Stimulated activated effector memory CD8-positive, alpha-beta T cell treated with anti-CD3 and anti-CD28 coated beads, Interleukin-12 subunit alpha, Interleukin-12 subunit beta, amount 100 ng/mL, for 72 hours (primary cell): ENCODE measurements around the gene PPFIA2.

Experiments
- ATAC-seq: fragments of 150-1000 bp; cut with Tn5 transposase; 2 replicates; pipeline ENCODE4 v1.10.0; 2021
- DNase-seq, 2 donors: peaks; one replicate each; pipeline ENCODE4 v3.0.0; 2021 to 2022; ENCODE audit warnings: low spot score in 2 of 2
- H3K27ac Mint-ChIP-seq: one replicate; pipeline ENCODE4 v1.8.0; 2022; ENCODE audit warnings: mild to moderate bottlenecking, mixed read lengths
- H3K36me3 Mint-ChIP-seq: one replicate; pipeline ENCODE4 v1.8.0; 2022; ENCODE audit warnings: mild to moderate bottlenecking, mixed read lengths
- H3K4me1 Mint-ChIP-seq: one replicate; pipeline ENCODE4 v1.8.0; 2022; ENCODE audit warnings: mixed read lengths
- H3K4me3 Mint-ChIP-seq: one replicate; pipeline ENCODE4 v1.8.0; 2022; ENCODE audit warnings: mild to moderate bottlenecking, mixed read lengths
- H3K9me3 Mint-ChIP-seq: one replicate; pipeline ENCODE4 v1.8.0; 2022; ENCODE audit warnings: mixed read lengths

Gene PPFIA2

GRCh38 chr12:81274637-81275529, 484.3 kb downstream of the PPFIA2 start:
- Mint-ChIP-seq H3K36me3 (no peaks in the 10 kb centered on the region), H3K4me1 (no peaks in the 10 kb centered on the region), H3K4me3 (no peak overlapping the region), H3K27ac (no peak overlapping the region), H3K9me3 (peaks cover 17% of the 10 kb centered on the region)
- no peak for DNase-seq
- ATAC-seq: no peak

DNA sequence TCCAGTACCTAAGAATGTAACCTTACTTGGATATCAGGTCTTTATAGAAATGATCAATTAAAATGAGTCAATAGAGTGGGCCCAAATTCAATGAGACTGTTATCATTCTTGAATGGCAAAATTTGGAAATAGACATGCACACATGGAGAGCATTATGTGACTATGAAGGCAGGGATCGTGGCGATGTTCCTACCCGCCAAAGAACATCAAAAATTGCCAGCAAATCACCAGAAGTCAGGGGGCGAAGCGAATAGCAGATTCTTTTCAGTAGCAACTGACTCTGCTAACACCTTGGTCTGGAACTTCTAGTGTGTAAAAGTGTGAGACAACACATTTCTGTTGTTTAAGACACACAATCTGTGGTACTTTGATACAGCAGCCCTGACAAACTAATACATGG, 488.8 kb downstream of the PPFIA2 start:
- H3K27ac Mint-ChIP-seq: no peak overlapping the region
- H3K4me1 Mint-ChIP-seq: no peaks in the 10 kb centered on the region
- DNase-seq: no peak
- no peaks in the 10 kb centered on the region for H3K36me3 Mint-ChIP-seq
- H3K9me3 Mint-ChIP-seq: peaks cover 13% of the 10 kb centered on the region
- no peak overlapping the region for H3K4me3 Mint-ChIP-seq
- ATAC-seq: no peak

DNA sequence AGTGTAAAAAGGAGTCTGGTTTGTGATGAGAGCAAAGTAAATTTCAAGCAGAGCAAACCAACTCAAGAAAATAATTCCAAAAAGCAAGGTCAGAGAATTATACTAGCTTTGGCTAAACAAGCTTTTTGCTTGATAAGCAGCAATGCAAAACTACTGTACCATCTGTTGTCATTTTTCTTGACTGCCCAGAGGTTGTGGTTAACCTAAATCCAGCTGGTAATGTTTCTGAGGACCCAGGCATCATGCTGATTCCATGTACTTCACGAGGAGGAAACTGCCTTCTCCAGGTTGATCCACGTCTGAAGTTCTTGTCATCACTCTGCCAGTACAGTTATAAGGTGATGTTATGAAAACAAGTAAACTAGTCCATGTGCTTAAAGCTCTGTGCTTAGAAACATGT, 496.1 kb downstream of the PPFIA2 start:
- Mint-ChIP-seq H3K4me3 (no peak overlapping the region), H3K36me3 (no peaks in the 10 kb centered on the region), H3K4me1 (no peaks in the 10 kb centered on the region), H3K27ac (no peak overlapping the region), H3K9me3 (peaks cover 3% of the 10 kb centered on the region)
- ATAC-seq (no peak), DNase-seq (no peak)

- Mint-ChIP-seq H3K27ac (no peak overlapping the region), H3K9me3 (peaks cover 3% of the 10 kb centered on the region), H3K4me1 (no peaks in the 10 kb centered on the region)
These were observed 497.5 kb downstream of the PPFIA2 start for GRCh38 chr12:81261508-81262207.

GRCh38 chr12:81259360-81259759, 499.8 kb downstream of the PPFIA2 start:
- Mint-ChIP-seq H3K36me3 (no peaks in the 10 kb centered on the region), H3K4me1 (no peaks in the 10 kb centered on the region), H3K27ac (no peak overlapping the region), H3K9me3 (peaks cover 11% of the 10 kb centered on the region), H3K4me3 (no peak overlapping the region)
- no peak for DNase-seq
- ATAC-seq: no peak

More at GRCh38 chr12:81261508-81262207, 497.5 kb downstream of the PPFIA2 start:
- ATAC-seq (no peak), DNase-seq (no peak)
- Mint-ChIP-seq H3K36me3 (no peaks in the 10 kb centered on the region), H3K4me3 (no peak overlapping the region)

- Mint-ChIP-seq H3K36me3 (no peaks in the 10 kb centered on the region), H3K9me3 (peaks cover 8% of the 10 kb centered on the region), H3K27ac (no peak overlapping the region), H3K4me3 (no peak overlapping the region), H3K4me1 (no peaks in the 10 kb centered on the region)
- ATAC-seq: no peak
- no peak for DNase-seq
These were observed 501.1 kb downstream of the PPFIA2 start for GRCh38 chr12:81257947-81258551.

DNA sequence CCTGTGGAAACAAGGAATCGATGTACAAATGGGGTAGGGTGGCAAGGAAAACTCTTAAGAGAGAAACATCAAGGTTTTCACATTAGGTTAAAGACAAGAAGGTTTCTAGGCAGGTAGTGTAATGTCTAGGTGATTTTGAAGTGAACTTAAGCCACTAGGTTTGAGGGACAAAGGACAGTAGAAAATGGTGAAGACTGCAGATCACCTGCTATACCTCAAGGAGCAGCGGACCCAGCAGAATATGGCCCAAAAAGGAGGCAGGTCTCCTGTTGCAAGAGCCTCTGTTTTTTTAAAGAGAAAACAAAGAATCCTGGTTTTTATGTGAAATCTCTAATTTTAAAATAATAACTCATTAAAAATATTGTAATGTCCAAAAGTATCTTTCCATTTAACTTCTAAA, 503.2 kb downstream of the PPFIA2 start:
- Mint-ChIP-seq H3K27ac (no peak overlapping the region), H3K4me3 (no peak overlapping the region), H3K4me1 (no peaks in the 10 kb centered on the region), H3K36me3 (no peaks in the 10 kb centered on the region), H3K9me3 (peaks cover 8% of the 10 kb centered on the region)
- ATAC-seq (no peak), DNase-seq (no peak)

DNA sequence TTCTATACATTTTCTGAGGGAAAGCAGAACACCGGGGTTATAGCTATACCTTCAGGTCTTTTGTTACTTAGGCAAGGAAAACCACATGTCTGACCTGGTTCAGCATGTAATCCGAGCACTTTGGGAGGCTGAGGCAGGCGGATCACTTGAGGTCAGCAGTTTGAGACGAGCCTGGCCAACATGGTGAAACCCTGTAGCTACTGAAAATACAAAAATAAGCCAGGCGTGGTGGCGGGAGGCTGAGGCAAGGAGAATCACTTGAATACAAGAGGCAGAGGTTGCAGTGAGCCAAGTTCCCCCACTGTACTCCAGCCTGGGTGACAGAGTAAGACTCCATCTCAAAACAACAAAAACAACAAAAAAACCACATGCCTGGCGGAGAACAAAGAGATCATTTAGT, 503.7 kb downstream of the PPFIA2 start:
- Mint-ChIP-seq H3K4me3 (no peak overlapping the region), H3K27ac (no peak overlapping the region), H3K4me1 (no peaks in the 10 kb centered on the region), H3K36me3 (no peaks in the 10 kb centered on the region), H3K9me3 (peaks cover 10% of the 10 kb centered on the region)
- ATAC-seq: no peak
- no peak for DNase-seq

- no peak overlapping the region for H3K27ac Mint-ChIP-seq
- H3K4me1 Mint-ChIP-seq: no peaks in the 10 kb centered on the region
- ATAC-seq: no peak
- DNase-seq: no peak
- H3K36me3 Mint-ChIP-seq: no peaks in the 10 kb centered on the region
- H3K9me3 Mint-ChIP-seq: peaks cover 12% of the 10 kb centered on the region
- no peak overlapping the region for H3K4me3 Mint-ChIP-seq
These were observed 505.8 kb downstream of the PPFIA2 start for GRCh38 chr12:81253360-81253759.

GRCh38 chr12:81252228-81252627, 506.9 kb downstream of the PPFIA2 start:
- no peak for ATAC-seq

DNA sequence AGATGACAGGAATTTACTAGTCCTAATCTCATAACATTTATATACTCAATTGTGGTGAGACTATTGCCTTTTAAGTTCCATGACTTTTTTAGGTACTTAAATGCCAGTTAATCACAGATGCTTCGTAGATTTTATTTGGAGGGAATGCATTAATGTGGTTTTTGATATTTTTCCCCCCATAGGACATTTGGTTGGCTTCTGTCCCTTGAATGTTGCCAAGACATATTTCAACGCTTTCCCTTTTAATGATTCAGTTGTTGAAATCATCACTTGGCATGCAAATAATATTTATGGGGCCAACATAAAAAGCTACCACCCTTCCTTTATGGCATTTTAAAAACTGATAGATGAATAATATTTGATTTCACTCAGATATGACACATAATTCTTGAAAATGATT, 509.2 kb downstream of the PPFIA2 start:
- no peak overlapping the region for H3K4me3 Mint-ChIP-seq
- no peak for DNase-seq
- ATAC-seq: no peak
- no peaks in the 10 kb centered on the region for H3K36me3 Mint-ChIP-seq
- H3K9me3 Mint-ChIP-seq: peaks cover 5% of the 10 kb centered on the region
- no peaks in the 10 kb centered on the region for H3K4me1 Mint-ChIP-seq
- no peak overlapping the region for H3K27ac Mint-ChIP-seq

More at GRCh38 chr12:81252228-81252627, 506.9 kb downstream of the PPFIA2 start:
- Mint-ChIP-seq H3K4me3 (no peak overlapping the region), H3K9me3 (peaks cover 14% of the 10 kb centered on the region), H3K36me3 (no peaks in the 10 kb centered on the region), H3K4me1 (no peaks in the 10 kb centered on the region), H3K27ac (no peak overlapping the region)
- no peak for DNase-seq

- H3K4me3 Mint-ChIP-seq: no peak overlapping the region
- DNase-seq: no peak
These were observed 513.1 kb downstream of the PPFIA2 start for GRCh38 chr12:81245907-81246570.

GRCh38 chr12:81245458-81245857, 513.7 kb downstream of the PPFIA2 start:
- H3K4me1 Mint-ChIP-seq: no peaks in the 10 kb centered on the region
- H3K4me3 Mint-ChIP-seq: no peak overlapping the region
- no peaks in the 10 kb centered on the region for H3K36me3 Mint-ChIP-seq
- H3K27ac Mint-ChIP-seq: no peak overlapping the region
- DNase-seq (no peak), ATAC-seq (no peak)
- peaks cover 5% of the 10 kb centered on the region for H3K9me3 Mint-ChIP-seq

More at GRCh38 chr12:81245907-81246570, 513.1 kb downstream of the PPFIA2 start:
- H3K36me3 Mint-ChIP-seq: no peaks in the 10 kb centered on the region
- peak; percentile 8 for ATAC-seq
- no peak overlapping the region for H3K27ac Mint-ChIP-seq
- H3K9me3 Mint-ChIP-seq: peaks cover 5% of the 10 kb centered on the region
- no peaks in the 10 kb centered on the region for H3K4me1 Mint-ChIP-seq

DNA sequence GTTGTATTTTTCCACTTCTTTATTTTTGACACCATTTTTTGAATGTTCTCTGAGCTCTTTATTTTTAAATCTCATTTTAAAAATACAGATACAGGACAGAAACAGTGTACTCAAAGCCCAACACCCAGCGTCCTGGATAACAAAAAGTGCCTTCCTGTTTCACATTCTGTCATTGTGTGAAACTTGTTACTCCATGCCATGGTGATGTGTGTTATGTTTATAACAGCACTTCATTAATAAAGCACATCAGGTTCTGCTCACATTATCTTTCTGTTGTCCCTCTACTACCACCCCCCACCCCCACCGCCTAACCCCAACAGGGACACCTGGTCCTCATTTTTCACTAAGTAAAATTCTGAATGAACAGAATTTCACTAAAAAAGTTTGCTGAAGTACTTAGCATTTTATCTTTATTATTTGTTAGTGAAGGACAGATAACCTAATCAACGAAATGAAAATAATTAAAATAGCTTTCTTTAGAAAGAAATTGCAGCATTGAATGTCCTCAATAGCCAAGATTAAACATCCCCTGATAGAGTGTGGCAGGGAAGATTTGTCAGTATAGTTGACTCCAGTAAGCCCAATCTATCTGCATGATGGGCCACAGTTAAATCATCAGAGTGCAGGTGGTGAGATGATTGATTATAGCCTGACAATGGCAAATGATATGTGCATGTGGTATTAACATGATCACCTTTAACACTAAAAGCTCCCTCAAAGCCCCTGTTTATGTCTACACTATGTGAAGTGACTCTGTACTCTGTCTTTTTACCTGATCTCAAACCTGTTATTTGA, 527.4 kb downstream of the PPFIA2 start:
- DNase-seq (no peak), ATAC-seq (no peak)
- Mint-ChIP-seq H3K9me3 (peaks cover 7% of the 10 kb centered on the region), H3K4me1 (no peaks in the 10 kb centered on the region), H3K36me3 (no peaks in the 10 kb centered on the region), H3K4me3 (no peak overlapping the region), H3K27ac (no peak overlapping the region)
